Upper lobe of right lung (tissue), 1 donor: ENCODE results near the gene CITED4. TPM values are rescaled to one million over a fixed set of nuclear protein-coding genes. Genes with fewer than 3 reads are reported as not detected.

Experiments used
- ATAC-seq: fragments of 200-7000 bp; cut with Tn5 transposase; one replicate; pipeline ENCODE4 v1.9.1; 2020; ENCODE audit warnings: mild to moderate bottlenecking, moderate library complexity
- DNase-seq: peaks from one replicate; pipeline ENCODE4 v3.0.0-alpha.2; 2020
- H3K27ac ChIP-seq: fragments of 200-600 bp; one replicate; pipeline ENCODE4 v1.8.0; 2022
- H3K27me3 ChIP-seq: fragments of 200-600 bp; one replicate; pipeline ENCODE4 v1.8.0; 2022; ENCODE audit warnings: mild to moderate bottlenecking
- H3K36me3 ChIP-seq: fragments of 200-600 bp; one replicate; pipeline ENCODE4 v1.8.0; 2022
- H3K4me1 ChIP-seq: fragments of 200-600 bp; one replicate; pipeline ENCODE4 v1.8.0; 2022
- H3K4me3 ChIP-seq: fragments of 200-600 bp; one replicate; pipeline ENCODE4 v1.8.0; 2022; ENCODE audit warnings: mild to moderate bottlenecking
- H3K9me3 ChIP-seq: fragments of 200-600 bp; one replicate; pipeline ENCODE4 v1.8.0; 2022
- CTCF ChIP-seq: fragments of 200-600 bp; IDR thresholded peaks from one replicate; pipeline ENCODE4 v1.8.0; 2022; ENCODE audit warnings: antibody characterized with exemption
- intact Hi-C: fragments of 100-400 bp; cut with DNase I; formaldehyde crosslinking; loops from one replicate; pipeline ENCODE4 v1.11.0; 2022
- total RNA-seq: library from RNA; stranded (reverse); fragmentation: NEBNext Ultra II Directional; extraction: Animal tissue kit (Norgen Biotek cat#: 25700); gene quantifications from one replicate; pipeline ENCODE4 v1.2.1, GENCODE V29; 2021
- donor health status: DM: no; HTN: yes; CAD: no; lungs with severe emphysema.

Gene CITED4
- total RNA-seq, 1 donor from 2014 or later, result 23.2 TPM

GRCh38 chr1:40818264-40818961 lies 43.8 kb downstream of the CITED4 start:
- Histone ChIP-seq H3K9me3 (no peaks in the 10 kb centered on the region), H3K4me3 (peak overlapping the region; percentile 51), H3K4me1 (no peaks in the 10 kb centered on the region), H3K36me3 (no peaks in the 10 kb centered on the region), H3K27ac (no peak overlapping the region), H3K27me3 (no peaks in the 10 kb centered on the region)
- TF ChIP-seq CTCF, result no peak
- peak; percentile 89 for ATAC-seq
- intact Hi-C loops, result no loop called here
- DNase-seq, result peak; percentile 87

GRCh38 chr1:40817791-40818263 lies 44.3 kb downstream of the CITED4 start:
- Histone ChIP-seq H3K27ac (no peak overlapping the region), H3K4me1 (no peaks in the 10 kb centered on the region), H3K36me3 (no peaks in the 10 kb centered on the region), H3K27me3 (no peaks in the 10 kb centered on the region), H3K4me3 (peak overlapping the region; percentile 51), H3K9me3 (no peaks in the 10 kb centered on the region)
- intact Hi-C loops, result no loop called here
- no peak for DNase-seq
- no peak for ATAC-seq
- no peak for TF ChIP-seq CTCF

GRCh38 chr1:40815420-40815819 lies 46.7 kb downstream of the CITED4 start:
- no peaks in the 10 kb centered on the region for H3K36me3 ChIP-seq
- intact Hi-C loops, result no loop called here
- no peaks in the 10 kb centered on the region for H3K9me3 ChIP-seq
- H3K27ac ChIP-seq, result no peak overlapping the region
- no peak for ATAC-seq
- H3K27me3 ChIP-seq, result no peaks in the 10 kb centered on the region
- no peaks in the 10 kb centered on the region for H3K4me1 ChIP-seq
- H3K4me3 ChIP-seq, result no peak overlapping the region
- no peak for TF ChIP-seq CTCF
- DNase-seq, result no peak

Other genes starting within 250 kb of the CITED4 start
- 4.7 TPM for gene RIMS3, start 196.7 kb downstream of the CITED4 start, total RNA-seq
- 56.0 TPM for gene NFYC, start 170.7 kb downstream of the CITED4 start, total RNA-seq
- gene KCNQ4, start 78.6 kb downstream of the CITED4 start, total RNA-seq, result 0.96 TPM
- 21.7 TPM for gene CTPS1, start 117.3 kb upstream of the CITED4 start, total RNA-seq
- 2.8 TPM for gene SLFNL1, start 159.4 kb upstream of the CITED4 start, total RNA-seq